Bronchus fibroblast of lung (primary cell): ENCODE results near the gene URM1. TPM values are rescaled to one million over a fixed set of nuclear protein-coding genes. Genes with fewer than 3 reads are reported as not detected.

Experiments used
- total RNA-seq: library from RNA; depleted of rRNA; stranded (reverse); fragments of >200 nt; gene quantifications from 2 replicates; pipeline ENCODE4 v1.2.3, GENCODE V29; 2015

Gene URM1
- total RNA-seq, result 43.3 and 45.6 TPM in 2 replicates

DNA sequence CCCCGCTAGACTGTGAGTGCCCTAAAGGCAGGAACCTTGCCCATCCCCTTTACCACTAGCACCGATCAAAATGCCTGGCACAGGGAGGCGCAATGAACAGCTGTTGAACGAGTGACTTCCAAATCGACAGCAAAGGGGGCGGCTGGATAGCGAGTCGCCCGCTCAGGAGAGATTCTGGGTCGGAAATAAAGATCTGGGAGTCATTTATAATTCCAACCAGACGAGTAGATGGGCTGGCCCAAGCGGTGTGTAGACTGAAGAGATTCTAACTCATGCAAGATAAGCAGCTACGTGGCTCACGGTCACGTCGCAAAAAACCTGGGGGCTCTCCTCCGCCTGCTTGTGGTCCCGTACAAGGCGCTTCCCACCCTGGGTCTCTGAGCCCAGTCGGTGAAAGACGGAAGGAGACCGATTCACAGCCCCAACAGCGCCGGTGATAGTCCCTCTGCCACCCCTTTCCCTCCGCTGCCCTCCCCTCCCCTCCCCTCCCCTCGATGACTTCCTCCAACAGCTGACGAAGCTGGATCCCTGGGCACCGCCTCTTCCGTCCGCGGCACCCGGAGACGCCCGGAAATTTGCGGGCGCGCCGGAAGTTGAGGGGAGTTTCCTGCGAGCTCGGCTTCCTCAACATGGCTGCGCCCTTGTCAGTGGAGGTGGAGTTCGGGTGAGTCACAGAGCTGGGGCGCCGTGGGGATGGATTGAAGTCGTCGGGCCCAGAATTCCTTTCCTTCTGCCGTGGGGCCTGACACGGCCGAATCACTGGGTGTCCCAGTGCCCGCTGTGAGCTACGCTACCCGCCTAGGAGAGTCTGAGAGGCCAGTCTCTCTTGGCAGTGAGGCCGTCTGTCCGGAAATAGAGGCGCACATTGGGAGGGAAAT lies at the start of gene URM1:
TSS of gene URM1 (plus strand) at position 623 of the 878 bp plus-strand sequence. CDS start at position 630, 7 bp downstream.

DNA sequence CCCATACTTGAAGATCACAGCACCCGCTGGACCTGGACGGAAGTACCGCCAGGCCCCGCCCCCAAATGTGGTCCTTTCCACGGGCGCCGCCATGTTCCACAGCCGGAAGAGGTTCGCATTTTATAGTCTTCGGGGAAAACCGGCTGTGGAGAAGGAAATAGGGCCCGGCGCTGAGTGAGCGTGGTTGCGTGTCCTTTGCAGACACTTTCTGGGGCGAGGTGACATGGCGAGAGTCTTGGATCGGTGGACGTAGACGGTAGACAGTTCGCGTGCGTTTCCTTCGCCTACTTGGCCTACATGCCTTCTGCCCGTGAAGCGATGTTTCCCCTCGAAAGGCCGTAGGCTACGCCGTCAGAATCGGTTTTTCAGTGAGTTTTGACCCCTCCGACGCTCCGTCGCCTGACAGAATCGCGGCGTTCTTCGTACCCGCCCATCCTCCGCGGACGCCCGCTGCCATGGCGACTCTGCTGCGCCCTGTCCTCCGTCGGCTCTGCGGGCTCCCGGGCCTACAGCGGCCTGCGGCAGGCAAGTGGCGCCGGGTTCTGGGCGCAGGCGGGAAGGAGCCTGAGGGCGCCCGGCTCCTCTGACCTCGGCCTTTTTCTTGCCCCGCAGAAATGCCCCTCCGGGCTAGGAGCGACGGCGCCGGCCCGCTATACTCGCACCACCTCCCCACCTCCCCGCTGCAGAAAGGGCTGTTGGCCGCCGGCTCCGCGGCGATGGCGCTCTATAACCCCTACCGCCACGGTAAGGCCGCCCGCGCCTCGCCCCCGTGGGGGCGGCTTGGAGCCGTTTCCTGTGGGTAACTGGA lies 48.6 kb upstream of the URM1 start, which contains the start of the genes COQ4 and TRUB2:
TSS of gene COQ4 (plus strand) at position 436 of the 808 bp plus-strand sequence. CDS start at position 456, 20 bp downstream.
TSS of gene TRUB2 (minus strand) at position 44 of the 808 bp plus-strand sequence. CDS start at position 5, 39 bp downstream.

DNA sequence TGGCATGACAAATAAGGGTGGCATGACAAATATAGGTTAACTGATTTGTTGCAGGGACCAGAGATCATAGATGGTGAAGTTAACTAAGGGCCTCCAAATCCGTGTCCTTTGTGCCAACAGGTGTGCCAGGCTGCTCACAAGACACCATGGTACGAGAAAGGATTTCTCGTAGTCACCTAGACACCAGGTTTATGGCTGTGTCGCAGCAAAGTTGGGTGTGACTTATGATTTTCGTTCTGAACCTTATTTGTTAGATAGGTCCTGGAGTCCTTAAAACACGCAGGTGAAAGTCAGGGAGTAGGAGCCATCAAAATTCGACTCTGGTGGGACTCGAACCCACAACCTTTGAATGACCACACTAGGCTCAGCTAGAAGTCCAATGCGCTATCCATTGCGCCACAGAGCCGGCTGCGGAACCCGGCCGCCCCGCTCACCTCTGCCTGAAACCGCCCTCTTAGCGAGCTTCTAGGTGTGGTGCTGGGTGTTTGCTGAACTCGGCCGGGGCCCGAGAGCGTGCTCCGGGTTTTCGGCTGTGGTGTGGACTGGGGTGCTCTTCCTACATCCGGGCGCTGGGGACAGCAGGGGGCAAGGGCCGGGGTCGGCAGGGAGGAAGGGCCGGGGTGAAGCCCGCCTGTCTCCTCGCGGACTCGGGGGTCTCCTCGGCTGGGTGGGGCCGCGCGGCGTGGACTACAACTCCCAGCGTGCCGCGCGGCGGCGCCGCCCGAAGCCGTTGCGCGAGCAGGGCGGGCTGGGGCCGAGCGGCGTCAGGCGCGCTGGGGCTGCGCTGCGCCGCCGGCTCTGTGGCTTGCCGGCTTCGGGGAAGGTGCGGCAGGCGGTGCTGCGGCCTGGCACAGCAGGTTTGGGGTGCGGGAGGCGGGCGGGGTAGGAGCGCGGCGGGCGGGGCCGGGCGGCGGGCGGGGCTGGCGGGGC lies 31.1 kb upstream of the URM1 start, which contains the start of gene SLC27A4:
TSS of gene SLC27A4 (plus strand) at position 767 of the 930 bp plus-strand sequence. CDS start 2,606 bp downstream, outside the sequence.

DNA sequence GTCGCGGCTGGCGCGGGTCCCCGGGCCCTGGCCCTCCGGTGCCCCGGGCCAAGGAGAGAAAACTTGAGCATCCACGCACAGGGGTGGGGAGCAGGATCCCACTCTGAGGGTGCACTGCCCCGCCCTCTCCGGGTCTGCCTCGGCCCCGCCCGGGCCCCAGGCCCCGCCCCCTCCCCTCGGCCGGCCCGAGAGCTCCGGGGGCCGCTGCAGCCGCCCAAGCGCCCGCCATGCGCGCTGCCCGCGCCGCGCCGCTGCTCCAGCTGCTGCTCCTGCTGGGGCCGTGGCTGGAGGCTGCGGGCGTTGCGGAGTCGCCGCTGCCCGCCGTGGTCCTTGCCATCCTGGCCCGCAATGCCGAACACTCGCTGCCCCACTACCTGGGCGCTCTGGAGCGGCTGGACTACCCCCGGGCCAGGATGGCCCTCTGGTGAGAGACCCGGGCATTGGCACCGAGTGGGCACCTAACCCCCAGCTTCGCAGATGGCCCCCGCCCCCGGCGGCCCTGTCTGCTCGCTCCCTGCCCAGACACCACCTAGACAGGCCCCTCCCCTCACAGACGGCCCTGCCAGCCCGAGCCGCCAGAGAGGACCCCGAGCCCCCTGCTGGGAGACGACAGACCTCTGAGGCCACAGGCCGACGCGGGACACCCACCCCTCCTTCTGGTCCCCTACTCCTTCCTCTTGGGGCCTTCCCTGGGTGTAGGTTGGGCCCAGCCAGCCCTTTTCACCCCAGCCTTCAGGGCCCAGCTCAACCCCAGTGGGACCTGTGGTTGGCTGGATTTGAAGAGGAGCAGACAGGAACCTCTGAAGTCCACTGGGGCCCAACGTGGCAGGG lies 49.7 kb downstream of the URM1 start, which contains the start of gene CERCAM:
TSS of gene CERCAM (plus strand) at position 207 of the 831 bp plus-strand sequence. CDS start at position 228, 21 bp downstream.

Other genes with a start within 250 kb of the URM1 start
- 63.5 and 70.3 TPM in 2 replicates for gene PTGES2, start 243.6 kb upstream of the URM1 start, total RNA-seq
- not detected in 2 replicates for gene LCN2, start 221.9 kb upstream of the URM1 start, total RNA-seq
- gene BBLN, start 211.1 kb upstream of the URM1 start, total RNA-seq, result 188 and 202 TPM in 2 replicates
- gene CIZ1, start 179.8 kb upstream of the URM1 start, total RNA-seq, result 60.9 and 68.8 TPM in 2 replicates
- 4.5 and 5.7 TPM in 2 replicates for gene DNM1, start 168.0 kb upstream of the URM1 start, total RNA-seq
- gene GOLGA2, start 95.4 kb upstream of the URM1 start, total RNA-seq, result 90.8 and 91.0 TPM in 2 replicates
- 44.6 and 49.2 TPM in 2 replicates for gene SWI5, start 95.1 kb upstream of the URM1 start, total RNA-seq
- gene TRUB2, start 48.9 kb upstream of the URM1 start, total RNA-seq, result 11.1 and 15.5 TPM in 2 replicates
- 48.3 and 53.5 TPM in 2 replicates for gene COQ4, start 48.5 kb upstream of the URM1 start, total RNA-seq
- 20.7 and 21.1 TPM in 2 replicates for gene SLC27A4, start 30.8 kb upstream of the URM1 start, total RNA-seq
- 58.6 and 63.5 TPM in 2 replicates for gene CERCAM, start 49.5 kb downstream of the URM1 start, total RNA-seq
- 41.8 and 44.0 TPM in 2 replicates for gene ODF2, start 84.6 kb downstream of the URM1 start, total RNA-seq
- gene GLE1, start 133.3 kb downstream of the URM1 start, total RNA-seq, result 28.1 TPM in 2 replicates
- 115 and 117 TPM in 2 replicates for gene SPTAN1, start 181.2 kb downstream of the URM1 start, total RNA-seq